GM21723 (cell line): Measurements from ENCODE around the gene PTPRU.

Experiments used
- ATAC-seq: cut with Tn5 transposase; IDR thresholded peaks from one replicate; pipeline ENCODE4 v1.9.1; 2021; ENCODE audit warnings: mild to moderate bottlenecking, moderate library complexity; ENCODE audit not compliant: unreplicated experiment

Gene PTPRU

GRCh38 chr1:29356663-29357062 is 120.3 kb downstream of the PTPRU start:
- ATAC-seq = no peak

GRCh38 chr1:29357452-29357851 is 121.1 kb downstream of the PTPRU start:
- no peak for ATAC-seq

DNA sequence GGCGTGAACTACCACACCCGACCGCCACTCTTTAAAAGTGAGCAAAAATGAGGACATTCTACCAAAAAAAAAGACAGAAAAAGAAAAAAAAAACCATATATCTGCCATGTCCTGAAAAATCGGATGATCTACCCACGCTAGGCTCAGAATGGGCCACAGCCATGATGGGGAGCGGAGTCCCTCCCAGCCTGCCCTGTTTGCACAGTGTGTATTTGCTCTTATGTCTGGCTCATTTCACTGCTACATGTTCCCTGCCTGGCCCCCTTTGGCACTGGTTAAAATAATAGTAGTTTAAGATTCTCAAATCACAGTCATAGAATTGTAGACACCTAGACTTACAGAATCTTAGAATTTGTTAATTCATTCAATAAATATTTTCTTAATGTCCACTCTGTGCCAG is 121.9 kb downstream of the PTPRU start:
- ATAC-seq = no peak

DNA sequence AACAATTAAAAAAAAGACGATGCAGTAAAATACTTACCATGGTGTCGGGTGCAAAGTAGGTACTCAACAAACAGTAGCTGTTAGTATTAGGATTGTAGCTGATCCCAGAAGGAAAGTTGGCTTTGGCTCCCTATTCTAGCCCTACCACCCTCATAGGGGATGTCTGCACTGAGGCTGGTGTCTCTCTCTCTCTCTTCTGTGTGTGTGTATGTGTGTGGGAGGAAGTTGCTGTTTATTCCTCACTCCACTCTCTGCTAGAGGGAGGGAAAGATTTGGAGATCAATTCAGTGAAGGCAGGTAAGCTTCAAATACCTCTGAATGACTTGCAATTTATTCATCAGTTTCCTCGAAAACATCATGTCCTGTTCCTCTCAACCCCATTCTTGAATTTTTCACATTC is 124.4 kb downstream of the PTPRU start:
- ATAC-seq = no peak

DNA sequence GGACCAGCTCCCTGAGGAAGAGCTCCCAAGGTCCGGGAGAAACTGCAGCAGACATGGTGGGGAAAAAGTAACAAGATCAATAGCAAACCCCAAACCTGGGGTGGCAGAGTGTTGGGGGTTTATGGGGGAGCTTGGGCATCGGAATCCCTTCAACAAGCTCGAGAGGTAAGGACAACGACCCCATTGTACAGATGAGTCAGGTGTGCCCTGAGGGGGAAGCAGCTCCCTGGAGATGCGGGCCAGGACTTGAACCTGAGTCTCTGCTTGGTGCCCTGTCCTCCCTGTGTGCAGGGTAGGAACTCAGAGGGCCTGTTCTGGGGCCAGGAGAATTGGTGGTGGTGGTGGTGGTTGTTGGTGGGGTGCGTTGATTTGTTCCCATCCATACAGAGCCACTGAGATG is 125.4 kb downstream of the PTPRU start:
- no peak for ATAC-seq

DNA sequence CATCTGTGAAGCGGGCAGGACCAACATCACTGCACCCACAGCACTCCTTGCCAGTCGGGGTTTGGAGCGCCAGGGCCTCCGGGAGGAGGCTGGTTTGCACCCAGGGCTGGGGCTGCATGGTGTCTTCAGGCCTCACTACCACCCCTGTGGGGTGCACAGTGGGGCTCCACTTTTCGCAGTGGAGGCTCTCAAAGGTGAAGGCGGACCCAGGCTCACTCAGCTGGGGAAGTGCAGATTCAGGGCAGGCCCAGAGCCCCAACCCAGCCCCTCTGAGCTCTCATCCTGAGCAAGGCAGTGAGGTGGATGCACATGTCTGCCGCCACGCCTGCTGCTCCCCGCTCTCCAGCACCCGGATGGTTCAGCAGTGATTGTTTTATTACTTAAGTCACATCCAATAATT is 125.8 kb downstream of the PTPRU start:
- no peak for ATAC-seq

GRCh38 chr1:29362764-29363163 is 126.4 kb downstream of the PTPRU start:
- no peak for ATAC-seq

DNA sequence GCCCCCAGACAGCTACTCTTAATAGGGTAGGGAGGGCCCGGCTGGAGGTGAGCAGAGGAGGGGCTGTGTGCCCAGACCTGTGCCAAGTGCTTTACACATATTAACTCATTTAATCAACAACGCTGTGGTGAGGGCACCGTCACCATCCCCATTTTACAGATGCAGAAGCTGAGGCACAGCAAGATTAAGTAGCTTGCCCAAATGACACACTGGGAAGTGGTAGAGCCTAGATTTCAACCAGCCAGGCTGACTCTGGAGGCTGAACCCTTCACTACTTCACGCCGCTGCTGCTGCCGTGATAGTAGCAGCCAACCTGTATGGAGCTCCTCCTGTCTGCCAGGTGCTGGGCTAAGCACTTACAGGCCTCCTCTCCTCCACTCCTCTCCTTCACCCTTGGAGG is 127.2 kb downstream of the PTPRU start:
- ATAC-seq = no peak

DNA sequence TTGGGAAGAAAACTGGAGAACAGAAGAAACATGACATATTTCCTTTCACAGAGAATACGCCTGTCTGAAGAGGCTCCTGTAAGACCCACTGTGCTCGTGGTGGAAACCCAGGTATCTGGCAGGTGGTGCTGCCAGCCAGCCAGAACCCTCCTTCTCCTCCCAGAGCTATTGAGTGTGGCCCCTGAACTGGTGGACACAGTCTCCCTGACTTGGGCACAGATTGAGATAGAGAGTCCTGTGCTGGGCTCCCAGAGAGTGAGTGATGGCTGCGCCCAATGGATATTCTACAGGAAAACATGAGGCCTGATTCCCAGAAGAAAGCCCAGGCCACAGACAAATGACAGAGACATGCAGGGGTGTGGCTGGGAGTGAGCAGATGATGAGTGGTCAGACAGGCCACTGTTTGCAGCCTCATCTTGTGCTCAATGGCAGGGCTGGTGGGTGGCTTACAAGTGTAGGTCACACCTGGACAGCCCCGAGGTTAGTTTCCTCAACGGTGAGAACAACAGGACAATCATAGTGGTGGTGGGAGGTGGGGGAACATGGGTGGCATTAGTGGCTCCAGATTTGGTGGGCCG is 127.9 kb downstream of the PTPRU start:
- no peak for ATAC-seq

- no peak for ATAC-seq
These were observed 129.8 kb downstream of the PTPRU start for GRCh38 chr1:29365906-29366670.

GRCh38 chr1:29368936-29369932 is 132.9 kb downstream of the PTPRU start:
- no peak for ATAC-seq

DNA sequence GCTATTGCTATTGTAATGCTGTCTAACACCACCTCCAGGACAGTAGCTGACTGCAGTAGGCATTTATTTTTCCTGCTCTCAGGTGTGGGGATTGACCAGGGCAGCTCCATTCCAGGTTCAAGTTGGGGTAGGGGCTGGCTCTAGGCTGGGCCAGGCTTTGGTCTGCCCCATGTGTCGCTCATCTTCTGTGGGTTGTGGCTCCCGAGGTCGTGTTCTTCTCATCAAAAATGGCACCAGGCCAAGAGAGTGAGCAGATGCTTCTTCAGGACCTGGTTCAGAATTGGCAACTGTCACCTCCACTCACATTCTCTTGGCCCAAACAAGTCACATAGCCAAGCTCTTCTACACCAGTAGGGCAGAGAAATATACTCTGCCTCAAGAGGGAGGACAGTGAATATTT is 133.7 kb downstream of the PTPRU start:
- no peak for ATAC-seq

DNA sequence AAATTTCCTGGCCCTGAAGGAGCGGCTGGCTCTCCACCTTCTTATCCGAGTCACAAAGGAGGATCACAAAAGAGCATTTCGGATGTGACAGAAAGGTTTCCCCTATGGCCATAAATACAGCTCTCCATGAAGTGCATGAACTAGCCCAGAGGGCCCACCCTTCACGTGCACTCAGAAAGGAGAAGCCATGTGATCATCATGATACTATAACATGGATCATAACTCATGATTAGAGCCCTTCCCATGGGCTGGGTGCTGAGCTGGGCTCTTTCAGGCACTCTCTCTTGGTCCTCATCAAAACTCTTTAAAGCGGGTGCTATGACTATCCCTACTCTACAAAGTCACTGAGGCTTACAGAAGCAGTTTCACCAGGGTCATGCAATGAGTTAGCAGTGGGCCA is 135.0 kb downstream of the PTPRU start:
- no peak for ATAC-seq

DNA sequence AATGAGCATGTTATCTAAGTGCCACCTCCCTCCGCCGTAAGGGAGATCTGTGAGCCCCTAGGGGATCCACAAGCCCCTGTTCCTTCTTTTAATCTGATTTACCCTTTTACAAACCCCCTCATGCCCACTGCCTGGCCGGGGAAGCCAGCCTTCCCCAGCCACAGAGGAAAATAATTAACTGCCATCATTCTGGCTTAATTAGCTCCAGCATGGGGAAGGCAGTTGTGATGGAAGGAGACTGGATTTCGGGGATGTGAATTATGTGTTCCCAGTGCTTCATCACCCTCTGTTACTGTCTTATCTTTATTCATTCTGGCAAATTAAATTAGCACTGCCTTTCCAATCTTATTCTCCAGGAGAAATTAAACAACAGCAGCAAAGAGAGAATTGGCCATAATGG is 135.8 kb downstream of the PTPRU start:
- ATAC-seq = no peak
